Lung (tissue), 12 donors: ENCODE measurements around the gene AUH. TPM values are rescaled to one million over a fixed set of nuclear protein-coding genes. Genes with fewer than 3 reads are reported as not detected.

ENCODE experiments used
- ATAC-seq: fragments of 200-7000 bp; cut with Tn5 transposase; one replicate; pipeline ENCODE4 v1.9.1; 2020; ENCODE audit warnings: moderate number of reproducible peaks; ENCODE audit not compliant: insufficient read depth, low FRiP score
- DNase-seq, 3 donors: peaks; one replicate each; pipeline ENCODE4 v3.0.0-alpha.2; 2013 to 2017
- H3K27ac ChIP-seq, 2 donors: one replicate each; pipeline ENCODE4 v1.5.1; 2013; ENCODE audit warnings: mild to moderate bottlenecking in 2 of 2, moderate library complexity in 2 of 2, control low read depth in 1 of 2, inconsistent platforms in 1 of 2, low read depth in 1 of 2, low read length in 1 of 2
- H3K27me3 ChIP-seq, 3 donors: one replicate each; pipeline ENCODE4 v1.5.1; 2013; ENCODE audit warnings: low read length in 2 of 3; ENCODE audit not compliant: control insufficient read depth in 3 of 3, insufficient read depth in 3 of 3
- H3K36me3 ChIP-seq, 4 donors: one replicate each; pipeline ENCODE4 v1.5.1; 2013; ENCODE audit warnings: low read length in 4 of 4, mild to moderate bottlenecking in 1 of 4, moderate library complexity in 1 of 4; ENCODE audit not compliant: control insufficient read depth in 4 of 4, insufficient read depth in 4 of 4
- H3K4me1 ChIP-seq, 5 donors: one replicate each; pipeline ENCODE4 v1.5.1; 2013; ENCODE audit warnings: low read length in 5 of 5, mild to moderate bottlenecking in 2 of 5, moderate library complexity in 1 of 5; ENCODE audit not compliant: control insufficient read depth in 5 of 5, insufficient read depth in 5 of 5
- H3K4me3 ChIP-seq: one replicate; pipeline ENCODE4 v1.5.1; 2013; ENCODE audit warnings: mild to moderate bottlenecking, control low read depth, moderate library complexity
- H3K9ac ChIP-seq, 2 donors: one replicate each; pipeline ENCODE4 v1.5.1; 2013; ENCODE audit warnings: low read length in 2 of 2, control low read depth in 1 of 2; ENCODE audit not compliant: insufficient read depth in 1 of 2
- H3K9me3 ChIP-seq, 4 donors: one replicate each; pipeline ENCODE4 v1.5.1; 2013; ENCODE audit warnings: low read length in 3 of 4, mild to moderate bottlenecking in 1 of 4, moderate library complexity in 1 of 4; ENCODE audit not compliant: control insufficient read depth in 4 of 4, insufficient read depth in 3 of 4
- WGBS, 2 donors: extraction: QIAGEN DNeasy Blood & Tissue Kit; methylation state at CpG; one replicate each; pipeline ENCODE4 v1.1.7; 2013; 5-methylcytosine and 5-hydroxymethylcytosine counted together
- polyA plus RNA-seq, 2 donors: library from polyadenylated mRNA; stranded (reverse); fragments of 200-250 nt; gene quantifications; one replicate each; pipeline ENCODE4 v1.2.1, GENCODE V29; 2013
- total RNA-seq, 2 donors: library from RNA; depleted of rRNA in 1 of 2; stranded (reverse); fragments of >200 nt in 1 of 2; gene quantifications; one replicate each; pipeline ENCODE4 v1.2.1, GENCODE V29; 2014 to 2021
- TF ChIP-seq, protein P1 (sequence below): IDR thresholded peaks from 2 replicates; pipeline ENCODE4 v1.5.1; 2012; ENCODE audit warnings: mild to moderate bottlenecking; ENCODE audit errors: control extremely low read depth, extremely low read depth
- donor health status: control.
- donor health status: control.
- donor health status: Bipolar disorder and iron deficiency.
- donor health status: healthy.
- donor health status: DM: yes; HTN: yes; CAD: no.

Gene AUH
- total and polyA plus RNA-seq, 4 donors, result 10.5 to 76.8 (median 16.2) TPM

GRCh38 chr9:91301161-91301560 lies 60.6 kb downstream of the AUH start:
- no peak overlapping the region for H3K27ac ChIP-seq
- no peak overlapping the region for H3K4me3 ChIP-seq
- H3K4me1 ChIP-seq, result peaks cover 0 to 39% (median 27%) of the 10 kb centered on the region in 5 donors
- H3K9ac ChIP-seq, result no peak overlapping the region
- H3K9me3 ChIP-seq, result no peaks in the 10 kb centered on the region
- 67 to 72% methylated on average over 5 of the region's 5 CpGs for WGBS, 2 donors
- H3K36me3 ChIP-seq, result peaks cover 0 to 8% (median 4%) of the 10 kb centered on the region in 4 donors
- DNase-seq (peak in 2 of 3 donors; percentile 36 to 63), ATAC-seq (no peak)
- no peaks in the 10 kb centered on the region for H3K27me3 ChIP-seq
- TF ChIP-seq, protein P1, sequence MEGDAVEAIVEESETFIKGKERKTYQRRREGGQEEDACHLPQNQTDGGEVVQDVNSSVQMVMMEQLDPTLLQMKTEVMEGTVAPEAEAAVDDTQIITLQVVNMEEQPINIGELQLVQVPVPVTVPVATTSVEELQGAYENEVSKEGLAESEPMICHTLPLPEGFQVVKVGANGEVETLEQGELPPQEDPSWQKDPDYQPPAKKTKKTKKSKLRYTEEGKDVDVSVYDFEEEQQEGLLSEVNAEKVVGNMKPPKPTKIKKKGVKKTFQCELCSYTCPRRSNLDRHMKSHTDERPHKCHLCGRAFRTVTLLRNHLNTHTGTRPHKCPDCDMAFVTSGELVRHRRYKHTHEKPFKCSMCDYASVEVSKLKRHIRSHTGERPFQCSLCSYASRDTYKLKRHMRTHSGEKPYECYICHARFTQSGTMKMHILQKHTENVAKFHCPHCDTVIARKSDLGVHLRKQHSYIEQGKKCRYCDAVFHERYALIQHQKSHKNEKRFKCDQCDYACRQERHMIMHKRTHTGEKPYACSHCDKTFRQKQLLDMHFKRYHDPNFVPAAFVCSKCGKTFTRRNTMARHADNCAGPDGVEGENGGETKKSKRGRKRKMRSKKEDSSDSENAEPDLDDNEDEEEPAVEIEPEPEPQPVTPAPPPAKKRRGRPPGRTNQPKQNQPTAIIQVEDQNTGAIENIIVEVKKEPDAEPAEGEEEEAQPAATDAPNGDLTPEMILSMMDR, result no peak

DNA sequence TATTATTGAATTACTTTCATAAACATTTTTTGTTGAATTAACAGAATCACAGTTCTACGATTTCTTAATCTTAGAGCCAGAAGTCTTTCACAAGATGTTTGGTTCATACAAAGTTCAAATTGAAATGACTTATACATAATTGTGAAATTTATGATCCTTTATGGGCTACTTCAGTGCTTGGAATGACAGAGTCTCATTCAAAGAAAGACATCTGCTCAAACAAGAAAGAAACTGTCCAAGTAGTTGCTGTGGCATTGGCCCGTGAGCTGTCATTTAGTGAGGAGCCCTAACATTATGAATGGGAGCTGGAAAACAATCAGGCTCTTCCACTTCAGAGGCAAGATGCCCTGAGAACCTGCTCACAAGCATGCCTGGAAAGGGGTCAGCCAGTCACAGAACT lies 63.4 kb downstream of the AUH start:
- Histone ChIP-seq H3K9me3 (no peaks in the 10 kb centered on the region), H3K27ac (no peak overlapping the region), H3K4me1 (peaks cover 0 to 31% (median 19%) of the 10 kb centered on the region in 5 donors), H3K36me3 (peaks cover 10 to 30% (median 16%) of the 10 kb centered on the region in 4 donors), H3K9ac (no peak overlapping the region), H3K27me3 (no peaks in the 10 kb centered on the region), H3K4me3 (no peak overlapping the region)
- DNase-seq, result peak; percentile 28 to 91 (median 88)
- ATAC-seq, result peak; percentile 56
- TF ChIP-seq, protein P1, result no peak
- 26 to 32% methylated on average over 2 of the region's 2 CpGs for WGBS, 2 donors

DNA sequence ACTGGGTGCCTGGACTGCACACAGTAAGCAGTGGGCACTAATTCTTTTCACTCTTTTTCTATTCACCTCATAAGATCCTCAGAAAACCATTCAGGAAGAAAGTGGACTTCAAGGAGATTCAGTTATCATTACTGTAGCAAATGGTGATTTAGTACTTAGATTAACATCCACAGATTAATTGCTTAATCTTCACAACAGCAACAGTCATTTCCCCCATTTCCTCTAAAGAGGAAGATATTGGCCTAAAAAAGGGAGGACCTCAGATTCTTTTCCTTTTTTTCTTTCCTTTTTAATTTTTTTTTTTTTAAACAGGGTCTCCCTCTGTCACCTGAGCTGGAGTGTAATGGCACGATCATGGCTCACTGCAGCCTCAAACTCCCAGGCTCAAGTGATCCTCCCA lies 64.4 kb downstream of the AUH start:
- no peak for ATAC-seq
- H3K4me1 ChIP-seq, result peaks cover 0 to 35% (median 19%) of the 10 kb centered on the region in 5 donors
- WGBS, 2 donors, result 42 to 71% methylated on average over 1 of the region's 1 CpG

More for the DNA sequence above, 64.4 kb downstream of the AUH start:
- Histone ChIP-seq H3K4me3 (no peak overlapping the region), H3K9me3 (no peaks in the 10 kb centered on the region), H3K27me3 (no peaks in the 10 kb centered on the region), H3K27ac (no peak overlapping the region), H3K9ac (no peak overlapping the region), H3K36me3 (peaks cover 11 to 35% (median 19%) of the 10 kb centered on the region in 4 donors)
- TF ChIP-seq, protein P1, result no peak
- no peak for DNase-seq
